Activated T-cell treated with anti-CD3 and anti-CD28 coated beads for 48 hours (primary cell): ENCODE data around the gene WNT3A.

Experiments
- DNase-seq: peaks from one replicate; pipeline ENCODE4 v3.0.0-alpha.2; 2020; ENCODE audit warnings: low read depth

The WNT3A gene

GRCh38 chr1:228070173-228070572, 63.4 kb downstream of the WNT3A start:
- no peak for DNase-seq

- no peak for DNase-seq
Observed at GRCh38 chr1:228070851-228071250, 64.1 kb downstream of the WNT3A start.

- no peak for DNase-seq
Observed at GRCh38 chr1:228071839-228072657, 65.2 kb downstream of the WNT3A start.

GRCh38 chr1:228072658-228073043, 65.9 kb downstream of the WNT3A start:
- DNase-seq, result no peak

GRCh38 chr1:228073061-228073856, 66.5 kb downstream of the WNT3A start:
- no peak for DNase-seq

- no peak for DNase-seq
Observed at GRCh38 chr1:228073857-228074545, 67.2 kb downstream of the WNT3A start.

- no peak for DNase-seq
Observed at GRCh38 chr1:228074954-228075730, 68.3 kb downstream of the WNT3A start.

- DNase-seq, result no peak
Observed at GRCh38 chr1:228075801-228076271, 69.0 kb downstream of the WNT3A start.

- no peak for DNase-seq
Observed at GRCh38 chr1:228076796-228077430, 70.1 kb downstream of the WNT3A start.

GRCh38 chr1:228077565-228078330, 71.0 kb downstream of the WNT3A start:
- DNase-seq, result no peak

- DNase-seq, result no peak
Observed at GRCh38 chr1:228079013-228079412, 72.2 kb downstream of the WNT3A start.

GRCh38 chr1:228079601-228080263, 72.9 kb downstream of the WNT3A start:
- no peak for DNase-seq

GRCh38 chr1:228081144-228081543, 74.3 kb downstream of the WNT3A start:
- DNase-seq, result no peak

GRCh38 chr1:228081578-228082213, 74.9 kb downstream of the WNT3A start:
- no peak for DNase-seq

- peak; percentile 96 for DNase-seq
Observed at GRCh38 chr1:228082214-228082917, 75.6 kb downstream of the WNT3A start, which contains the start of gene ARF1. TSS of gene ARF1 (plus strand) at chr1:228082708. CDS start at chr1:228097115, 14,407 bp downstream.

- DNase-seq, result no peak
Observed at GRCh38 chr1:228082918-228083870, 76.4 kb downstream of the WNT3A start.

GRCh38 chr1:228083871-228084278, 77.1 kb downstream of the WNT3A start:
- DNase-seq, result no peak
